GM12874 (cell line): ENCODE data around the gene PDGFD.

Experiments used
- TF ChIP-seq, protein P1 (sequence below): IDR thresholded peaks from 2 replicates; pipeline ENCODE4 v1.5.1; 2011; ENCODE audit warnings: low read depth, mild to moderate bottlenecking, control low read depth, low read length, moderate library complexity; ENCODE audit not compliant: insufficient read depth

Gene PDGFD

DNA sequence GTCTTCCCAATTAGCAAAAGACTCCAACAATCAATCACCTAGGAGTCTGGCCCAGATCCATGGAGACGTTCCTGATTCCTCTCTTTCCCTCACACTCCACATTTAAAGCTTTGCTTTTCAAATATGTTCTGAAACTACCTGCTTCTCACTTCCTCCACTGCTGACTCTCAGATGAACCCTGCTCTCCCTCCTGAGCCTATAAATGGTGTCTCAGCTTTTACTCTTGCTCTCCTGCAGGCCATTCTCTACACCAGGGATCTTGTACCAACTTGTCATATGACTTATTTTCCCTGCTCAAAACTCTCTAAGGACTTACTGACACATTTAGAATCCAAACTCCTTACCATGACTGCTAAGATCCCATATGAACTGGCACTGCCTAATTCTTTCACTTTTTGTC lies 265.9 kb downstream of the PDGFD start:
- TF ChIP-seq, protein P1, sequence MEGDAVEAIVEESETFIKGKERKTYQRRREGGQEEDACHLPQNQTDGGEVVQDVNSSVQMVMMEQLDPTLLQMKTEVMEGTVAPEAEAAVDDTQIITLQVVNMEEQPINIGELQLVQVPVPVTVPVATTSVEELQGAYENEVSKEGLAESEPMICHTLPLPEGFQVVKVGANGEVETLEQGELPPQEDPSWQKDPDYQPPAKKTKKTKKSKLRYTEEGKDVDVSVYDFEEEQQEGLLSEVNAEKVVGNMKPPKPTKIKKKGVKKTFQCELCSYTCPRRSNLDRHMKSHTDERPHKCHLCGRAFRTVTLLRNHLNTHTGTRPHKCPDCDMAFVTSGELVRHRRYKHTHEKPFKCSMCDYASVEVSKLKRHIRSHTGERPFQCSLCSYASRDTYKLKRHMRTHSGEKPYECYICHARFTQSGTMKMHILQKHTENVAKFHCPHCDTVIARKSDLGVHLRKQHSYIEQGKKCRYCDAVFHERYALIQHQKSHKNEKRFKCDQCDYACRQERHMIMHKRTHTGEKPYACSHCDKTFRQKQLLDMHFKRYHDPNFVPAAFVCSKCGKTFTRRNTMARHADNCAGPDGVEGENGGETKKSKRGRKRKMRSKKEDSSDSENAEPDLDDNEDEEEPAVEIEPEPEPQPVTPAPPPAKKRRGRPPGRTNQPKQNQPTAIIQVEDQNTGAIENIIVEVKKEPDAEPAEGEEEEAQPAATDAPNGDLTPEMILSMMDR, result no peak

DNA sequence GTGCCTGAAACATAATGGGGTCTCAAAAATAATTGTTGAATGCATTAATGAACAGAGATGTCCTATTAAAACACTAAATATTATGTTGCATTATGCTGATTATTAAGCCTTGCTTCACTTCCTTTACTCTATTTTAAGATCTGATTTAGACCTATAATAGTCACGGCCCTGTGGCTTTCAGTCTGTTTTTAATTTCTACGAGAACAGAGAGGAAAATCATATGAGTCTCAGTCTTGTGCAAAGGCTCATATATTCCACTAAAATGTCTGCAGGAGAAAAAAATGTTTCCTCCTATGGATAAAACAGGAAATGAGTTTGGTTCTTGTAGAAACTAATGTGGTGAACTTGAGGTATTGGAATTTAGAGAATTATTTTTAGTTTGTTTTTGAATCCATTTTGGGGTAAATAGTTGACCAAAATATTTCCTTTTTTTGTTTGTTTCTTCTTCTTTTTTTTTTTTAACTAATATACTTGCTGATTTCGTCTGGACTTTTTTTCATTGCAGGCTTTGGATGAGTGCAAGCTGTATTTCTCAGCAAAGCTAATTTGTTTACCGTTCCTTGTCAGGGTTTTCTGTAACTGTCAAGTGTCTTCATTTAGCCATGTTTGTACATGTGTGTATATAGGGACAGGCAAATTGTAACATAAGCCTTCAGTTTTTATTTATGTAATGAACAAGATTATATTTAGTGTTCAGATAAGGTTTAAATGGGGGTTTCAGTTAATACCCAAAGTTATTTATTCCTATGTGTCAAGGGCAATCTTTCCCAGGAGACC lies 266.6 kb downstream of the PDGFD start:
- TF ChIP-seq, protein P1, result no peak

DNA sequence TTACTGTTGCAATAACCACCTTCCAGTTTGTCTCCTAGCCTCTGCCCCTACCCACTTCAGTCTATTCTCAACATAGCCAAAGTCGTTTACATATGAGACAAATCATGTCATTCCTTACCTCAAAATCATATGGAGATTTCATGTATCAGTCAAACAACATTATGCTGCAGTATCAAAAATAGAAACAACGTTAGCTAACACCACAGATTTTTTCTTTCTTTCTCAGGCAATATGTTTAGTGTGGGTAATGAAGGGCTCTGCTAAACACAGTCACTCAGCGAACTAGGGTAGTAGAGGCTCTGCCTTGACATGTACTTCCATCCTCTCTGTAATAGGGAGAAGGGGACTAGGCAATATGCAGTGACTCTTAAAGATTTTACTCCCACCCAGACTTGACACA lies 268.8 kb downstream of the PDGFD start:
- TF ChIP-seq, protein P1, result no peak

DNA sequence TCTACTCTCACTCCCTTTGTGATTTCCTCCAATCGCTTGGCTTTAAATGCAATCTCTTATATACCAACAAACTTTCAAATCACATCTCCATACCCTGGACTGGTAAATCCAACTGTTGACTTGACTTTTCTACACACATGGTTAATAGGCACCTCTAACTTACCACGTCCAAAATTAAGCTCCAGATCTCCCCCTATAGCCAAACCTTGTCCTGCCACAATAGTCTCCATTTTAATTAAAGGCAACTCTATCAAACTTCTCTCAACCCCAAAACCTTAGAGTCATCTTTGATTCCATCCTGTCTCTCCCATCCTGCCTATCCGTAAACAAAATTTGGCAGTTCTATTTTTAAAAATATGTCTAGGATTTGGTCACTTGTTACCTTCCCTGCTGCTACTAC lies 269.3 kb downstream of the PDGFD start:
- TF ChIP-seq, protein P1, result no peak

DNA sequence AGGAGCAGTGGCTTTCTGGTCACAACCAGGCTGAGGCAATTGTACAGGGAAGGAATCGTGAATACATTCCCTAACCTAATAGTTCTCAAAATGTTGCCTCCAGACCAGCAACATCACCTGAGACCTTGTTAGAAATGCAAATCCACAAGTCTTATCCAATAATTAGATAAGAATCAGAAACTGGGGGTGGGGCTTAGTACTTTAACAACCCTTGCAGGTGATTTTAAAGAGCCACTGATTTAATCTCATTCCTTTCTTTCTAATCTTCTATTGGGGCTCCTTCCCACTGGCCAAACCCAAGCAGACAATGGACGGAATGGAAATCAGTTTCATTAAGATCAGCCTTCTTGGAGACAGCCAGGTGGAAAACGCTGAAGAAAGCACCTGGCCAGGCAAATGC lies 269.9 kb downstream of the PDGFD start:
- TF ChIP-seq, protein P1, result no peak

DNA sequence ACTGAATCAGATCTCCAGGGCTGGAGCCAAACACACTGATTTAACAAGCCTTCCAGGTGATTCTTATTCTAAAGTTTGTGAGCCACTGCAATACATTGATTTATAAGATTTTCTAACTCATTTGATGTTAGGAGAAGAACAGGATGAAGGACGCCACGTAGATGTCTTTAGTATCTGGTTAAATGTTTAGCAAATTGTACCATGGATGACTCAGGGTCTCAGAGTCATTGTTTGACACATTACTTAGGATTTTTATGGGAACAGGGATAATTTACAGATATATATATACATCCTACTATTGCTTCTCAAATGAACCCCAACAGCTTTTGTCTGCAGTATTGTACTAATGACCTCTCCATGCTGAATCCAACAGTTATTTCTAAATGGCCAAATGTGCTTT lies 270.6 kb downstream of the PDGFD start:
- TF ChIP-seq, protein P1, result no peak

DNA sequence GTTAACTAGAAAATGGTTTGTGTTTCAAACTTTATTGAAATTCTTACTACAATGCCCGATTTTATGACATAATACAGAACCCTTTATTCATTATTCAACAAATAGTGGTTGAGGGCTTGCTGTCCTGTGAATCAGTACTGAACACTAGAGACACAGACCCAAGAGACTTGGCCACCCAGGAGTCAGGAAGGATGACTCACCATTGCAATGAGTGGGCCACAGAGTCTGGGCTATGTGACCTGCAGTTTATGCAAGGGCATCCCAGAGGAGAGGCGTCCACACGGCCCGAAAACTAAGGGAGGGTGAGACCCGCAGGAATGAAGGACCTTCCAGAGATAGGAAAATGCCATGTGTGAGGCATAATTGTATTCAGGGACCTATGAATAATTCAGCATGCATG lies 271.3 kb downstream of the PDGFD start:
- TF ChIP-seq, protein P1, result no peak
